Measurements from ENCODE around the gene CLK3.

CLK3 gene

GRCh38 chr15:74598126-74598842 lies 17.4 kb upstream of the CLK3 start:
- peak overlapping the region; percentile 26; the same call in 1 of the 2 replicates for H2AFZ ChIP-seq (ENCODE audit: low read length)
- peak overlapping the region; percentile 60; the same call in 1 of the 2 replicates for H3K9ac ChIP-seq (ENCODE audit: low read length)
- H3K79me2 ChIP-seq (ENCODE audit: low read length) = peaks cover 16% of the 10 kb centered on the region
- H3K4me1 ChIP-seq (ENCODE audit: low read length) = peaks cover 4% of the 10 kb centered on the region
- no peaks in the 10 kb centered on the region for H3K9me3 ChIP-seq (replicated peaks; ENCODE audit: insufficient read depth, low read length)
- peaks cover 10% of the 10 kb centered on the region for H3F3A ChIP-seq (ENCODE audit: insufficient read depth, low read length)
- peak overlapping the region; percentile 72 for H3K4me3 ChIP-seq (ENCODE audit: low read length)
- H4K20me1 ChIP-seq (ENCODE audit: insufficient read depth, low read length) = no peaks in the 10 kb centered on the region
- H3K9me2 ChIP-seq (replicated peaks; ENCODE audit: insufficient read depth, low read length) = no peaks in the 10 kb centered on the region
- DNase-seq = peak; percentile 93
- H3K36me3 ChIP-seq (replicated peaks; ENCODE audit: insufficient read depth, low read length) = no peaks in the 10 kb centered on the region
- no peaks in the 10 kb centered on the region for H3K27me3 ChIP-seq (replicated peaks; ENCODE audit: insufficient read depth, low read length)
- TF ChIP-seq CTCF (IDR thresholded peaks at IDR 0.05; ENCODE audit: low read length) (no peak), EZH2phosphoT487 (IDR thresholded peaks at IDR 0.05; ENCODE audit: low read length) (no peak), EZH2 (optimal IDR thresholded peaks at IDR 0.05; ENCODE audit: low read depth, low read length) (no peak)
- H3K27ac ChIP-seq (ENCODE audit: low read length) = peak overlapping the region; percentile 58; the same call in 1 of the 2 replicates
- H3K4me2 ChIP-seq (ENCODE audit: low read depth, low read length) = peak overlapping the region; percentile 71

GRCh38 chr15:74599156-74599555 lies 16.5 kb upstream of the CLK3 start:
- Histone ChIP-seq H3K4me3 (ENCODE audit: low read length) (peak overlapping the region; percentile 72; the same call in 1 of the 2 replicates), H3K9ac (ENCODE audit: low read length) (no peak overlapping the region; the same call in 1 of the 2 replicates), H3K4me2 (ENCODE audit: low read depth, low read length) (peak overlapping the region; percentile 71), H4K20me1 (ENCODE audit: insufficient read depth, low read length) (no peaks in the 10 kb centered on the region), H3K9me2 (replicated peaks; ENCODE audit: insufficient read depth, low read length) (no peaks in the 10 kb centered on the region), H3K9me3 (replicated peaks; ENCODE audit: insufficient read depth, low read length) (no peaks in the 10 kb centered on the region), H3K27me3 (replicated peaks; ENCODE audit: insufficient read depth, low read length) (no peaks in the 10 kb centered on the region), H3K79me2 (ENCODE audit: low read length) (peaks cover 16% of the 10 kb centered on the region), H3K27ac (ENCODE audit: low read length) (no peak overlapping the region), H3F3A (ENCODE audit: insufficient read depth, low read length) (peaks cover 10% of the 10 kb centered on the region), H3K4me1 (ENCODE audit: low read length) (peaks cover 4% of the 10 kb centered on the region), H2AFZ (ENCODE audit: low read length) (no peak overlapping the region), H3K36me3 (replicated peaks; ENCODE audit: insufficient read depth, low read length) (no peaks in the 10 kb centered on the region)
- no peak for DNase-seq
- TF ChIP-seq CTCF (IDR thresholded peaks at IDR 0.05; ENCODE audit: low read length) (no peak), EZH2 (optimal IDR thresholded peaks at IDR 0.05; ENCODE audit: low read depth, low read length) (no peak), EZH2phosphoT487 (IDR thresholded peaks at IDR 0.05; ENCODE audit: low read length) (no peak)

GRCh38 chr15:74603026-74603788 lies 12.4 kb upstream of the CLK3 start:
- Histone ChIP-seq H3K27ac (ENCODE audit: low read length) (no peak overlapping the region), H4K20me1 (ENCODE audit: insufficient read depth, low read length) (no peaks in the 10 kb centered on the region), H3K4me2 (ENCODE audit: low read depth, low read length) (no peak overlapping the region), H3K9me3 (replicated peaks; ENCODE audit: insufficient read depth, low read length) (no peaks in the 10 kb centered on the region), H3K4me1 (ENCODE audit: low read length) (peaks cover 5% of the 10 kb centered on the region), H3K27me3 (replicated peaks; ENCODE audit: insufficient read depth, low read length) (no peaks in the 10 kb centered on the region), H3K79me2 (ENCODE audit: low read length) (peaks cover 12% of the 10 kb centered on the region), H2AFZ (ENCODE audit: low read length) (no peak overlapping the region), H3F3A (ENCODE audit: insufficient read depth, low read length) (no peaks in the 10 kb centered on the region; the same call in 1 of the 2 replicates), H3K36me3 (replicated peaks; ENCODE audit: insufficient read depth, low read length) (no peaks in the 10 kb centered on the region), H3K9ac (ENCODE audit: low read length) (no peak overlapping the region), H3K9me2 (replicated peaks; ENCODE audit: insufficient read depth, low read length) (no peaks in the 10 kb centered on the region), H3K4me3 (ENCODE audit: low read length) (no peak overlapping the region)
- TF ChIP-seq EZH2phosphoT487 (IDR thresholded peaks at IDR 0.05; ENCODE audit: low read length) = no peak
- TF ChIP-seq EZH2 (optimal IDR thresholded peaks at IDR 0.05; ENCODE audit: low read depth, low read length) = no peak
- no peak for TF ChIP-seq CTCF (IDR thresholded peaks at IDR 0.05; ENCODE audit: low read length)
- DNase-seq = no peak
